H1 (cell line): ENCODE measurements around the gene HIBCH. TPM values are rescaled to one million over a fixed set of nuclear protein-coding genes. Genes with fewer than 3 reads are reported as not detected.

Experiments
- CTCF ChIA-PET: fragments of 300-600 bp; sonication (Branson Sonifier 250); formaldehyde crosslinking; loops from one replicate; lab custom pipeline; 2021; ENCODE audit not compliant: partially characterized antibody; lab: Charles Lee
- POLR2A ChIA-PET: fragments of 300-600 bp; sonication (Branson Sonifier 250); formaldehyde crosslinking; loops from one replicate; lab custom pipeline; 2021; ENCODE audit warnings: inconsistent platforms; ENCODE audit not compliant: partially characterized antibody; lab: Charles Lee
- DNase-seq, 2 experiments: peaks; one replicate each; pipeline versions ENCODE4 v3.0.0 to v3.0.0-alpha.2; 2010 to 2022; ENCODE audit warnings: low spot score in 2 of 2, low read depth in 1 of 2, mixed read lengths in 1 of 2
- FAIRE-seq: peaks from 2 replicates; lab custom pipeline; 2011; peaks lifted over from hg19 to GRCh38; lab: Jason Lieb, UNC
- H2AFZ ChIP-seq: 2 replicates; pipeline ENCODE4 v1.8.1; 2012; ENCODE audit warnings: low read length, inconsistent platforms
- H2AK5ac ChIP-seq: 2 replicates; pipeline ENCODE4 v1.6.1; 2013; ENCODE audit warnings: low read depth, low read length
- H2BK120ac ChIP-seq: replicated peaks from 2 replicates; pipeline ENCODE3; 2013; ENCODE audit warnings: low read depth, low read length, inconsistent platforms
- H2BK12ac ChIP-seq: 2 replicates; pipeline ENCODE4 v1.6.1; 2013; ENCODE audit warnings: low read depth, low read length
- H2BK15ac ChIP-seq: 2 replicates; pipeline ENCODE4 v1.6.1; 2013; ENCODE audit warnings: low read length
- H2BK20ac ChIP-seq: 2 replicates; pipeline ENCODE4 v1.6.1; 2013; ENCODE audit warnings: low read length
- H2BK5ac ChIP-seq: 2 replicates; pipeline ENCODE4 v1.6.1; 2013; ENCODE audit warnings: low read depth, low read length
- H3K14ac ChIP-seq: 2 replicates; pipeline ENCODE4 v1.6.1; 2013; ENCODE audit warnings: inconsistent platforms; ENCODE audit not compliant: insufficient read length
- H3K18ac ChIP-seq: 2 replicates; pipeline ENCODE4 v1.6.1; 2013; ENCODE audit warnings: low read length; ENCODE audit errors: extremely low read depth
- H3K23ac ChIP-seq: 2 replicates; pipeline ENCODE4 v1.6.1; 2013; ENCODE audit warnings: inconsistent platforms; ENCODE audit not compliant: insufficient read length
- H3K23me2 ChIP-seq: 2 replicates; pipeline ENCODE4 v1.6.1; 2013; ENCODE audit warnings: low read depth, low read length
- H3K27ac ChIP-seq: 2 replicates; pipeline ENCODE4 v1.6.1; 2011; ENCODE audit warnings: low read depth, low read length, inconsistent platforms
- H3K27me3 ChIP-seq, 4 experiments: replicated peaks in 1 of 4; 1 replicate in 1 of 4; 2 replicates in 3 of 4; pipeline versions ENCODE4 v1.6.1 to v1.8.1; 2011 to 2013; ENCODE audit warnings: low read length in 3 of 4, mild to moderate bottlenecking in 3 of 4, inconsistent platforms in 2 of 4, mixed read lengths in 2 of 4, moderate library complexity in 1 of 4; ENCODE audit not compliant: control insufficient read depth in 3 of 4, insufficient read depth in 3 of 4; ENCODE audit errors: extremely low read depth in 1 of 4
- H3K36me3 ChIP-seq, 4 experiments: 2 replicates each; pipeline versions ENCODE4 v1.6.1 to v1.8.1; 2011 to 2013; ENCODE audit warnings: mild to moderate bottlenecking in 4 of 4, low read length in 3 of 4, moderate library complexity in 2 of 4, control low read depth in 1 of 4, inconsistent platforms in 1 of 4; ENCODE audit not compliant: insufficient read depth in 4 of 4, control insufficient read depth in 2 of 4
- H3K4ac ChIP-seq: replicated peaks from 2 replicates; pipeline ENCODE3; 2013; ENCODE audit warnings: low read length, low read depth, mixed read lengths, inconsistent platforms; ENCODE audit not compliant: insufficient read length
- H3K4me1 ChIP-seq, 4 experiments: replicated peaks in 1 of 4; 1 replicate in 1 of 4; 2 replicates in 3 of 4; pipeline versions ENCODE4 v1.6.1 to v1.8.1; 2011 to 2013; ENCODE audit warnings: low read length in 3 of 4, inconsistent platforms in 2 of 4, mixed read lengths in 1 of 4; ENCODE audit not compliant: insufficient read depth in 4 of 4, control insufficient read depth in 3 of 4
- H3K4me2 ChIP-seq, 2 experiments: 2 replicates each; pipeline versions ENCODE4 v1.6.1 to v1.8.1; 2011 to 2013; ENCODE audit warnings: low read depth in 2 of 2, low read length in 2 of 2, control low read depth in 1 of 2, inconsistent platforms in 1 of 2, mild to moderate bottlenecking in 1 of 2; ENCODE audit not compliant: insufficient read depth in 1 of 2
- H3K4me3 ChIP-seq, 4 experiments: fragments of 200-600, 300-600 bp in 1 of 4; sonication (generic), shearing (Covaris generic), sonication (Bioruptor Twin) in 1 of 4; 2 replicates each; pipeline versions ENCODE4 v1.5.1 to v1.8.1; 2011 to 2016; ENCODE audit warnings: low read length in 4 of 4, low read depth in 3 of 4, control low read depth in 2 of 4, inconsistent platforms in 2 of 4, mild to moderate bottlenecking in 2 of 4, mixed read lengths in 1 of 4, moderate library complexity in 1 of 4; ENCODE audit not compliant: insufficient read depth in 2 of 4; ENCODE audit errors: extremely low read depth in 1 of 4
- H3K56ac ChIP-seq: replicated peaks from 2 replicates; pipeline ENCODE3; 2013; ENCODE audit warnings: low read depth, mild to moderate bottlenecking, mixed read lengths, low read length, inconsistent platforms; ENCODE audit not compliant: insufficient read length
- H3K79me1 ChIP-seq: 2 replicates; pipeline ENCODE4 v1.6.1; 2013; ENCODE audit warnings: low read depth, low read length, control low read depth
- H3K79me2 ChIP-seq, 2 experiments: 2 replicates each; pipeline versions ENCODE4 v1.6.1 to v1.8.1; 2012 to 2013; ENCODE audit warnings: low read length in 2 of 2, mild to moderate bottlenecking in 2 of 2, inconsistent platforms in 1 of 2; ENCODE audit not compliant: insufficient read depth in 2 of 2, control insufficient read depth in 1 of 2
- H3K9ac ChIP-seq, 4 experiments: replicated peaks in 1 of 4; 1 replicate in 1 of 4; 2 replicates in 3 of 4; pipeline versions ENCODE4 v1.6.1 to v1.8.1; 2011 to 2013; ENCODE audit warnings: low read depth in 3 of 4, low read length in 3 of 4, control low read depth in 2 of 4, mild to moderate bottlenecking in 2 of 4, moderate library complexity in 2 of 4, inconsistent platforms in 1 of 4; ENCODE audit errors: extremely low read depth in 1 of 4
- H3K9me3 ChIP-seq, 2 experiments: 2 replicates each; pipeline versions ENCODE4 v1.6.1 to v1.8.1; 2012 to 2013; ENCODE audit warnings: mild to moderate bottlenecking in 2 of 2, moderate library complexity in 2 of 2, control low read depth in 1 of 2, inconsistent platforms in 1 of 2, low read depth in 1 of 2, low read length in 1 of 2, mixed read lengths in 1 of 2; ENCODE audit not compliant: insufficient read depth in 2 of 2
- H4K20me1 ChIP-seq, 2 experiments: replicated peaks in 1 of 2; 2 replicates each; pipeline versions ENCODE3 to v1.8.1; 2011 to 2013; ENCODE audit warnings: inconsistent platforms in 2 of 2, low read length in 2 of 2, mild to moderate bottlenecking in 1 of 2; ENCODE audit not compliant: insufficient read depth in 2 of 2, control insufficient read depth in 1 of 2
- H4K5ac ChIP-seq: 2 replicates; pipeline ENCODE4 v1.6.1; 2013; ENCODE audit warnings: low read length, low read depth, mixed read lengths, inconsistent platforms; ENCODE audit not compliant: insufficient read length
- H4K8ac ChIP-seq: 2 replicates; pipeline ENCODE4 v1.8.0; 2013; ENCODE audit warnings: mild to moderate bottlenecking, moderate library complexity, low read length, inconsistent platforms; ENCODE audit not compliant: insufficient read depth; ENCODE audit errors: extremely low read depth
- H4K91ac ChIP-seq: replicated peaks from 2 replicates; pipeline ENCODE3; 2013; ENCODE audit warnings: low read length, mixed read lengths, inconsistent platforms; ENCODE audit not compliant: insufficient read length
- KDM1A ChIP-seq: fragments of 200-600, 300-600 bp; sonication (generic); IDR thresholded peaks from 2 replicates; pipeline ENCODE4 v1.7.1; 2016; ENCODE audit warnings: mild to moderate bottlenecking, low read length, borderline replicate concordance
- MAX ChIP-seq: IDR thresholded peaks from 2 replicates; pipeline ENCODE4 v1.6.1; 2012; ENCODE audit warnings: inconsistent platforms
- WGBS, 2 experiments: shearing (Covaris generic) in 1 of 2; methylation state at CpG; one replicate each; pipeline versions ENCODE4 v1.1.6 to v1.1.7; 2013 to 2015; ENCODE audit warnings: low lambda C conversion rate in 2 of 2, mixed read lengths in 2 of 2, inconsistent platforms in 1 of 2, low coverage in 1 of 2, missing lambda C conversion rate in 1 of 2; ENCODE audit not compliant: insufficient replicate concordance in 2 of 2, insufficient coverage in 1 of 2, insufficient read length in 1 of 2; ENCODE audit errors: extremely low coverage in 1 of 2, missing lambda C conversion rate in 1 of 2; 5-methylcytosine and 5-hydroxymethylcytosine counted together
- polyA plus RNA-seq, 7 experiments: library from polyadenylated mRNA; depleted of rRNA in 3 of 7; stranded (reverse) in 5 of 7; unstranded in 2 of 7; fragments of >200 nt in 5 of 7; fragments of 200-250 nt in 2 of 7; gene quantifications; 1 replicate in 5 of 7; 2 replicates in 1 of 7; 4 replicates in 1 of 7; pipeline versions ENCODE4 v1.2.1 to v1.2.3, GENCODE V29; 2011 to 2013; ENCODE audit warnings: missing spikeins in 2 of 7, mixed read lengths in 2 of 7
- total RNA-seq: library from RNA; stranded (reverse); fragmentation: NEBNext Ultra II Directional; extraction: Animal tissue kit (Norgen Biotek cat#: 25700); gene quantifications from 2 replicates; pipeline ENCODE4 v1.2.1, GENCODE V29; 2021

Gene HIBCH
- total and polyA plus RNA-seq, 2 of the 8 experiments (the other 6 are each of a cell fraction or from before 2014, with no cell fraction given) = 7.5 to 31.8 TPM

DNA sequence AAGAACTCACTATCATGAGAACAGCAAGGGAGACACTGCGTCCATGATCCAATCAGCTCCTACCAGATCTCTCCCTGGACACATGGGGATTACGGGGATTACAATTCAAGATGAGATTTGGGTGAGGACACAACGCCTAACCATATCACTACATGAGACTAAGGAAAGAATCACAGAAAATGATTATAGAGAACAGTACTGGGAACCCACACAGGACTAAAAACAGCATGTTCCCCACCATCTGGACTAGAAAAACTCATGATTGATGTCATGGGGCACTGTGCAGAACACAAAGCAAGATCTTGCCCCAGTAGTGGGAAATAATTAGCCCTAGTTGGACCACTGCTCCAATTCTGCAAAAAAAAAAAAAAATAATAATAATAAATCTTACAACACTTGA is 63.5 kb downstream of the HIBCH start:
- no peak overlapping the region for H2BK5ac ChIP-seq
- H4K20me1 ChIP-seq = no peaks in the 10 kb centered on the region
- CTCF ChIA-PET = interaction anchor here (0.6 to 0.9 kb wide), 3 partner anchors 10 to 255 kb away, joined by 3 to 5 read pairs (median 4); no protein-coding TSS in a partner anchor
- peaks cover 0 to 1% (median 0%) of the 10 kb centered on the region in 4 experiments; a peak in 1 of 7 replicates for H3K27me3 ChIP-seq
- no peak overlapping the region for H4K5ac ChIP-seq
- H2BK120ac ChIP-seq = no peak overlapping the region
- H3K4me3 ChIP-seq = no peak overlapping the region
- H3K36me3 ChIP-seq = peaks cover 0 to 6% (median 3%) of the 10 kb centered on the region in 4 experiments; a peak in 3 of 8 replicates
- H3K4ac ChIP-seq = no peak overlapping the region
- no peak overlapping the region for H2BK20ac ChIP-seq
- H3K79me1 ChIP-seq = no peaks in the 10 kb centered on the region
- H3K18ac ChIP-seq = no peak overlapping the region
- no peak overlapping the region for H4K8ac ChIP-seq
- H3K9me3 ChIP-seq = no peaks in the 10 kb centered on the region
- no peaks in the 10 kb centered on the region for H3K4me1 ChIP-seq
- no peak overlapping the region for H3K23ac ChIP-seq
- WGBS, 2 experiments = 80% methylated on average over 3 of the region's 3 CpGs; no CpG with 5 or more reads in 1 of the 2 experiments
- no peak overlapping the region for H3K27ac ChIP-seq
- no peaks in the 10 kb centered on the region for H3K79me2 ChIP-seq
- POLR2A ChIA-PET = no interaction called here
- DNase-seq (no peak), FAIRE-seq (no peak)
- no peak overlapping the region for H4K91ac ChIP-seq
- H2AK5ac ChIP-seq = no peak overlapping the region
- H3K23me2 ChIP-seq = no peaks in the 10 kb centered on the region; the same call in 1 of the 2 replicates
- H3K9ac ChIP-seq = no peak overlapping the region
- H3K4me2 ChIP-seq = no peak overlapping the region
- no peak overlapping the region for H2BK12ac ChIP-seq
- H2BK15ac ChIP-seq = no peak overlapping the region
- no peak overlapping the region for H3K56ac ChIP-seq
- no peak overlapping the region for H2AFZ ChIP-seq
- no peak overlapping the region for H3K14ac ChIP-seq
- TF ChIP-seq KDM1A = no peak
- TF ChIP-seq MAX = no peak
